ENCODE measurements around the gene LASP1.

- TF ChIP-seq CTCF (IDR thresholded peaks at IDR 0.05; ENCODE audit: poor library complexity, severe bottlenecking) (peak; percentile 73), SMC3 (conservative IDR thresholded peaks at IDR 0.05; ENCODE audit: poor library complexity) (no peak), REST (IDR thresholded peaks at IDR 0.05; ENCODE audit: borderline replicate concordance) (peak; percentile 80), POLR2AphosphoS5 (IDR thresholded peaks at IDR 0.05) (peak; percentile 55), EZH2 (IDR thresholded peaks at IDR 0.05; ENCODE audit: borderline replicate concordance, insufficient read depth, low read length, poor library complexity, severe bottlenecking) (no peak), MXI1 (conservative IDR thresholded peaks at IDR 0.05; ENCODE audit: poor library complexity, severe bottlenecking) (no peak), EP300 (conservative IDR thresholded peaks at IDR 0.05; ENCODE audit: poor library complexity, severe bottlenecking) (peak; percentile 55)
Observed at GRCh38 chr17:38868817-38869525, 887 bp upstream of the LASP1 start.

Data from neural cell (in vitro differentiated cells).